A673 (cell line): ENCODE data around the gene PSENEN. TPM values are rescaled to one million over a fixed set of nuclear protein-coding genes. Genes with fewer than 3 reads are reported as not detected.

Experiments
- BruUV-seq: library from RNA; stranded (reverse); fragments of 400-500 nt; replicated peaks from 2 replicates; lab custom pipeline; 2021; lab: Mats Ljungman, UMichigan
- CTCF ChIA-PET: fragments of 300-600 bp; sonication (Branson Sonifier 250); formaldehyde crosslinking; loops from one replicate; lab custom pipeline; 2022; ENCODE audit warnings: antibody characterized with exemption; lab: Charles Lee
- POLR2A ChIA-PET: fragments of 300-600 bp; sonication (Branson Sonifier 250); formaldehyde crosslinking; loops from one replicate; lab custom pipeline; 2022; ENCODE audit warnings: antibody characterized with exemption; ENCODE audit not compliant: low non-redundant PET; lab: Charles Lee
- DNase-seq: peaks from one replicate; pipeline ENCODE4 v3.0.0-alpha.2; 2015; ENCODE audit warnings: low spot score
- H3K27ac ChIP-seq: fragments of 200-600 bp; sonication (generic); 2 replicates; pipeline ENCODE4 v1.5.1; 2016; ENCODE audit warnings: mixed run types, low read depth, mild to moderate bottlenecking, mixed read lengths, antibody characterized with exemption, low read length; ENCODE audit not compliant: poor library complexity, severe bottlenecking
- H3K27me3 ChIP-seq: fragments of 200-600 bp; sonication (generic); replicated peaks from 2 replicates; pipeline ENCODE4 v1.6.1; 2017; ENCODE audit warnings: mixed run types, low read depth, mild to moderate bottlenecking, mixed read lengths, antibody characterized with exemption, low read length; ENCODE audit not compliant: insufficient read depth, poor library complexity
- H3K36me3 ChIP-seq: fragments of 200-600 bp; sonication (generic); 2 replicates; pipeline ENCODE4 v1.6.1; 2016; ENCODE audit warnings: mixed run types, mild to moderate bottlenecking, mixed read lengths, antibody characterized with exemption, low read length; ENCODE audit not compliant: insufficient read depth, poor library complexity, severe bottlenecking
- H3K4me1 ChIP-seq: fragments of 200-600 bp; sonication (generic); 2 replicates; pipeline ENCODE4 v1.6.1; 2017; ENCODE audit warnings: mixed run types, mild to moderate bottlenecking, mixed read lengths, antibody characterized with exemption, low read length; ENCODE audit not compliant: insufficient read depth, poor library complexity, severe bottlenecking
- H3K4me3 ChIP-seq: fragments of 200-600 bp; sonication (generic); 2 replicates; pipeline ENCODE4 v1.5.1; 2016; ENCODE audit warnings: low read depth, mixed run types, mild to moderate bottlenecking, mixed read lengths, low read length; ENCODE audit not compliant: poor library complexity, severe bottlenecking
- H3K9me3 ChIP-seq: fragments of 200-600 bp; sonication (generic); 2 replicates; pipeline ENCODE4 v1.6.1; 2016; ENCODE audit warnings: mixed run types, low read depth, mild to moderate bottlenecking, mixed read lengths, antibody characterized with exemption, low read length; ENCODE audit not compliant: poor library complexity, severe bottlenecking
- EZH2 ChIP-seq: fragments of 200-600 bp; sonication (generic); IDR thresholded peaks from 2 replicates; pipeline ENCODE4 v1.6.1; 2017; ENCODE audit warnings: borderline replicate concordance, low read depth, mild to moderate bottlenecking, mixed read lengths, antibody characterized with exemption, low read length; ENCODE audit not compliant: poor library complexity, severe bottlenecking
- intact Hi-C: fragments of 100-400 bp; cut with micrococcal nuclease; formaldehyde crosslinking; loops from one replicate; pipeline ENCODE4 v1.10.0; 2022; ENCODE audit not compliant: unreplicated experiment
- total RNA-seq: library from RNA; stranded (reverse); gene quantifications from 2 replicates; pipeline ENCODE4 v1.2.3, GENCODE V29; 2021
- TF ChIP-seq, protein P1 (sequence below): fragments of 300-800, 200-600 bp; sonication (generic); conservative IDR thresholded peaks from 2 replicates; pipeline ENCODE4 v1.5.1; 2017; ENCODE audit warnings: low read depth, mild to moderate bottlenecking, antibody characterized with exemption, low read length, moderate library complexity, mixed read lengths

Gene PSENEN
- total RNA-seq, 1 experiment from 2014 or later, result 58.8 TPM

DNA sequence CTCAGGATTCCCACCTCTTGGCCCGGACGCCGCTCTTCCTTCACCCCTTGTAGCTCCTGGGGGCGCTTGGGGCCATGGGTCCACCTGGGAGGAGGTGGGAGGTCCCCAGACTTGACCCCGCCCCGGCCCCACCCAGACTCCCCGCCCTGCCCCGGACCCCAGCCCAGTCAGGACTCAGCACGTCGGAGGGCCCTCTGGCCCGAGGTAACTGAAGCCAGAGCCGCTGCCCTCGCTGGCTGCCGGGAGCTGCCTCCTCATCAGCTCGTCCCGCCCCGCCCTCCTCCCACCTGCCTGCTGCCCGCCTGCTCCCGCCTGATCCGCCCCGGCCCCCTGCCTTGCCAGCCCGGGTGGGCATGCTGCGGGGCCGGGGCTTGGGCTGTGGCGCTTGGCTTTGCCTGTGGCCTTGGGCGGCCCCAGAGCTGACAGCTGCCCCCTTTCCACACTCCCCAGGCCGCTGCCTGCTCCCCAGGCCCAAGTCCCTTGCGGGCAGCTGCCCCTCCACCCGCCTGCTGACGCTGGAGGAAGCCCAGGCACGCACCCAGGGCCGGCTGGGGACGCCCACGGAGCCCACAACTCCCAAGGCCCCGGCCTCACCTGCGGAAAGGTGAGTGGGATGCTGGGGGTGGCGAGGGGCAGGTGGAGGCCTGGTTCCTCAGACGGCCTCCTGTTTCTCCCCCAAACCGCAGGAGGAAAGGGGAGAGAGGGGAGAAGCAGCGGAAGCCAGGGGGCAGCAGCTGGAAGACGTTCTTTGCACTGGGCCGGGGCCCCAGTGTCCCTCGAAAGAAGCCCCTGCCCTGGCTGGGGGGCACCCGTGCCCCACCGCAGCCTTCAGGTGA lies 39.3 kb downstream of the PSENEN start:
- BruUV-seq, result no TSS peak
- no peak for DNase-seq

DNA sequence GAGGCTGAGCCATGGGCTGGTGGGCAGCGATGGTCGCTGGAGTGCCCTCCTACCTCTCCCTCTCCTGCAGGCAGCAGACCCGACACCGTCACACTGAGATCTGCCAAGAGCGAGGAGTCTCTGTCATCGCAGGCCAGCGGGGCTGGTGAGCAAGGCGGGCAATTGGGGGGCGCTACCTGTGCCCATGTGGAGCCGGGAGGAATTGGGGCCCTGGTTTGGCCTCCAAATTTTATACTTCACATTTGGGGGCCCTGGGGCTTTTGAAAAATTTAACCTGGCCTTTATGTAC lies 39.8 kb downstream of the PSENEN start:
- Histone ChIP-seq H3K4me3 (no peak overlapping the region), H3K4me1 (no peaks in the 10 kb centered on the region), H3K27ac (no peak overlapping the region), H3K36me3 (peaks cover 14% of the 10 kb centered on the region), H3K27me3 (no peaks in the 10 kb centered on the region), H3K9me3 (no peaks in the 10 kb centered on the region)
- no peak for DNase-seq
- BruUV-seq, result no TSS peak
- TF ChIP-seq, protein P1, sequence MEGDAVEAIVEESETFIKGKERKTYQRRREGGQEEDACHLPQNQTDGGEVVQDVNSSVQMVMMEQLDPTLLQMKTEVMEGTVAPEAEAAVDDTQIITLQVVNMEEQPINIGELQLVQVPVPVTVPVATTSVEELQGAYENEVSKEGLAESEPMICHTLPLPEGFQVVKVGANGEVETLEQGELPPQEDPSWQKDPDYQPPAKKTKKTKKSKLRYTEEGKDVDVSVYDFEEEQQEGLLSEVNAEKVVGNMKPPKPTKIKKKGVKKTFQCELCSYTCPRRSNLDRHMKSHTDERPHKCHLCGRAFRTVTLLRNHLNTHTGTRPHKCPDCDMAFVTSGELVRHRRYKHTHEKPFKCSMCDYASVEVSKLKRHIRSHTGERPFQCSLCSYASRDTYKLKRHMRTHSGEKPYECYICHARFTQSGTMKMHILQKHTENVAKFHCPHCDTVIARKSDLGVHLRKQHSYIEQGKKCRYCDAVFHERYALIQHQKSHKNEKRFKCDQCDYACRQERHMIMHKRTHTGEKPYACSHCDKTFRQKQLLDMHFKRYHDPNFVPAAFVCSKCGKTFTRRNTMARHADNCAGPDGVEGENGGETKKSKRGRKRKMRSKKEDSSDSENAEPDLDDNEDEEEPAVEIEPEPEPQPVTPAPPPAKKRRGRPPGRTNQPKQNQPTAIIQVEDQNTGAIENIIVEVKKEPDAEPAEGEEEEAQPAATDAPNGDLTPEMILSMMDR, result no peak
- TF ChIP-seq EZH2, result no peak
- CTCF ChIA-PET, result no interaction called here
- POLR2A ChIA-PET, result no interaction called here
- intact Hi-C loops, result no loop called here

More for the DNA sequence above, 39.3 kb downstream of the PSENEN start:
- H3K36me3 ChIP-seq, result peaks cover 14% of the 10 kb centered on the region
- CTCF ChIA-PET, result interaction anchor here (0.5 kb wide), 1 partner anchor 197 kb away, joined by 4 read pairs; no protein-coding TSS in a partner anchor
- no peaks in the 10 kb centered on the region for H3K4me1 ChIP-seq
- H3K27me3 ChIP-seq, result no peaks in the 10 kb centered on the region
- intact Hi-C loops, result no loop called here
- TF ChIP-seq, protein P1, result no peak
- no peak for TF ChIP-seq EZH2
- POLR2A ChIA-PET, result no interaction called here
- H3K27ac ChIP-seq, result no peak overlapping the region
- H3K4me3 ChIP-seq, result no peak overlapping the region
- no peaks in the 10 kb centered on the region for H3K9me3 ChIP-seq

- Histone ChIP-seq H3K4me3 (no peak overlapping the region), H3K4me1 (no peaks in the 10 kb centered on the region), H3K27me3 (no peaks in the 10 kb centered on the region), H3K27ac (no peak overlapping the region), H3K36me3 (peaks cover 9% of the 10 kb centered on the region), H3K9me3 (no peaks in the 10 kb centered on the region)
- no TSS peak for BruUV-seq
- CTCF ChIA-PET, result interaction anchor here (0.5 kb wide), 1 partner anchor 13 kb away, joined by 3 read pairs; no protein-coding TSS in a partner anchor
- intact Hi-C loops, result no loop called here
- POLR2A ChIA-PET, result interaction anchor here (0.6 kb wide), 1 partner anchor 17 kb away, joined by 11 read pairs; no protein-coding TSS in a partner anchor
- no peak for TF ChIP-seq EZH2
- TF ChIP-seq, protein P1, result no peak
- no peak for DNase-seq
Measured at GRCh38 chr19:35786299-35787160, 41.1 kb downstream of the PSENEN start.
